ENCODE results near the gene CACNA1A.
"Not testable (repeated sequence)": the region's sequence is repeated elsewhere in the genome, so short reads cannot be mapped to it uniquely, and the experiment has no call there.

Gene CACNA1A

GRCh38 chr19:13267131-13267530, 239.1 kb downstream of the CACNA1A start:
- no peaks in the 10 kb centered on the region for H3K27me3 Mint-ChIP-seq
- no peaks in the 10 kb centered on the region for H3K36me3 Mint-ChIP-seq
- H3K9me3 Mint-ChIP-seq: no peaks in the 10 kb centered on the region
- peaks cover 5% of the 10 kb centered on the region for H3K4me1 Mint-ChIP-seq
- no peak overlapping the region for H3K4me3 Mint-ChIP-seq
- no peak overlapping the region for H3K27ac Mint-ChIP-seq
- DNase-seq (ENCODE audit: low spot score in 2 of 2) (no peak), ATAC-seq (ENCODE audit: low read depth) (no peak)

GRCh38 chr19:13262450-13262849, 243.8 kb downstream of the CACNA1A start:
- Mint-ChIP-seq H3K4me1 (peaks cover 13% of the 10 kb centered on the region), H3K4me3 (no peak overlapping the region), H3K27me3 (peaks cover under 1% of the 10 kb centered on the region), H3K27ac (no peak overlapping the region), H3K36me3 (peaks cover under 1% of the 10 kb centered on the region), H3K9me3 (no peaks in the 10 kb centered on the region)
- DNase-seq (ENCODE audit: low spot score in 2 of 2): peak in 1 of 2 donors; percentile 46
- peak; percentile 62 for ATAC-seq (ENCODE audit: low read depth)

- peak overlapping the region; percentile 72 for H3K4me3 Mint-ChIP-seq
- DNase-seq (ENCODE audit: low spot score in 2 of 2): no peak
- peaks cover 4% of the 10 kb centered on the region for H3K36me3 Mint-ChIP-seq
- ATAC-seq (ENCODE audit: low read depth): peak; percentile 80
- peaks cover 13% of the 10 kb centered on the region for H3K4me1 Mint-ChIP-seq
- peak overlapping the region; percentile 94 for H3K27ac Mint-ChIP-seq
- H3K9me3 Mint-ChIP-seq: no peaks in the 10 kb centered on the region
- peaks cover 3% of the 10 kb centered on the region for H3K27me3 Mint-ChIP-seq
Observed at GRCh38 chr19:13260883-13261653, 245.2 kb downstream of the CACNA1A start.

DNA sequence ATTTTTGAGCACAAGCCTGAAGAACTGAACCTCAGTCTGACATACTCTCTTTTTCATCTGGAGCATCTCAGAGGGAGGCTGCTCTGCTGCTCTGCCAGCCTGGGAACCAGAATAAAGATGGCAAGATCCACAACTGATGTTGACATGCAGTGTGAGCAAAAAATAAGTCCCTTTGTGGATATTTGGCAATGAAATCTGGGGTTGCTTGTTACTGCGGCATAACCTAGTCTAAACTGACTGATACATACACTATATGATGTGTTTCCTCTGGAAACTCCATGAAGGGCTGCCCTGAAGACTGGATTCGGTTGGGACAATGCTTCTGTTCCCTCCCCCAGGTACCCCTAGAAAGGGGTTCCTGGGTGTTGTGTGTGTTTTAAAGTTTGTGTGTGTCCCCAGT, 249.4 kb downstream of the CACNA1A start:
- H3K4me3 Mint-ChIP-seq: no peak overlapping the region
- peaks cover 4% of the 10 kb centered on the region for H3K36me3 Mint-ChIP-seq
- DNase-seq (ENCODE audit: low spot score in 2 of 2) (no peak), ATAC-seq (ENCODE audit: low read depth) (no peak)
- H3K27me3 Mint-ChIP-seq: peaks cover 9% of the 10 kb centered on the region
- H3K27ac Mint-ChIP-seq: no peak overlapping the region
- peaks cover 11% of the 10 kb centered on the region for H3K4me1 Mint-ChIP-seq
- no peaks in the 10 kb centered on the region for H3K9me3 Mint-ChIP-seq

- not testable (repeated sequence) for H3K27ac Mint-ChIP-seq, H3K27me3 Mint-ChIP-seq
Observed at GRCh38 chr19:13256398-13256797, 249.9 kb downstream of the CACNA1A start.

DNA sequence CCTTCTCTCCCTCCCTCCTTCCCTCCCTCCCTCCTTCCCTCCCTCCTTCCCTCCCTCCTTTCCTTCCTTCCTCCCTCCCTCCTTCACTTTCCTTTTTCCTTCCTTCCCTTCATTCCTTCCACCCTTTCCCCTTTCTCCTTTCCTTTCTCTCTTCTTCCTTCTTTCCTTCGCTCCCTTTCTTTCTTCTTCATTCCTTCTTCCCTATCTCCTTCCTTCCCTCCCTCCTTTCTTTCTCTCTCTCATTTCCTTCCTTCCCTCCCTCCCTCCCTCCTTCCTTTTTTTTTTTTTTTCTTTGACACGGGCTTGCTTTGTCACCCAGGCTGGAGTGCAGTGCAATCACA, 250.6 kb downstream of the CACNA1A start:
- Mint-ChIP-seq H3K4me1 (peaks cover 5% of the 10 kb centered on the region), H3K36me3 (peaks cover 4% of the 10 kb centered on the region), H3K27me3 (peaks cover 9% of the 10 kb centered on the region), H3K9me3 (no peaks in the 10 kb centered on the region), H3K4me3 (no peak overlapping the region), H3K27ac (no peak overlapping the region)
- no peak for DNase-seq (ENCODE audit: low spot score in 2 of 2)
- no peak for ATAC-seq (ENCODE audit: low read depth)

More at GRCh38 chr19:13256398-13256797, 249.9 kb downstream of the CACNA1A start:
- H3K4me1 Mint-ChIP-seq; DNase-seq (ENCODE audit: low spot score in 2 of 2); ATAC-seq (ENCODE audit: low read depth); H3K9me3 Mint-ChIP-seq; H3K36me3 Mint-ChIP-seq; H3K4me3 Mint-ChIP-seq: not testable (repeated sequence)

GRCh38 chr19:13255041-13255718, 251.1 kb downstream of the CACNA1A start:
- peaks cover 9% of the 10 kb centered on the region for H3K27me3 Mint-ChIP-seq
- H3K27ac Mint-ChIP-seq: no peak overlapping the region
- DNase-seq (ENCODE audit: low spot score in 2 of 2): no peak
- H3K4me3 Mint-ChIP-seq: no peak overlapping the region
- H3K9me3 Mint-ChIP-seq: no peaks in the 10 kb centered on the region
- H3K4me1 Mint-ChIP-seq: peaks cover 3% of the 10 kb centered on the region
- H3K36me3 Mint-ChIP-seq: peaks cover 4% of the 10 kb centered on the region
- no peak for ATAC-seq (ENCODE audit: low read depth)

DNA sequence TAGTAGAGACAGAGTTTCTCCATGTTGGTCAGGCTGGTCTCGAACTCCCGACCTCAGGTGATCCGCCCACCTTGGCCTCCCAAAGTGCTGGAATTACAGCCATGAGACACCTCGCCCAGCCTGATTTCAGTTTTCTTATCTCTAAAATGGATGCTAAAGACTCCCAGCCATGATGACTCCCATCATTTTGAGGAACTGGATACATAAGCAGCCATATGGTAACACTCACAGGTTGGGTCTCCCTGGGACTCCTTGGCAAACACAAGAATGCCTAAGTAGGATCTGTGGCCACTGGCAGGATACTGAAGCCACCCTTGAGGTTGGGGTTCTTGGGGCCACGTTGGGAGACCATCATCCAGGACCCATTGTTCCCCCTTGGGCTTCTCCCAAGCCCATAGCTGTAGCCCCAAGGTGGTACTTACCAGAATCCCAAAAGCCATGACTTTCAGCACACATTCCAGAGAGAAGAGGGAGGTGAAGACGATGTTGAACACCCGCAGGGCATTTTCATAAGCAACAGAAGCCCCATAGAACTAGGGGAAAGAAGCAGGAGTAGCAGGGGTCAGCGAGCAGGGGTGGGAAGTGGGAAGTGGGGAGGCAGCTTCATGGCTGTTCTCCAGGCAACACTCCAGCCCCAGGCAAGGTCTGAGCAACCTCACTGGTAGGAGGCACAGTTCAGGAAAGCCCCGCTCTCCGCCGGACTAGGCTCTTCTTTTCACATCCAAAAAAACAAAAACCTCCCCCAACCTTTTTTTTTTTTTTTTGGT, 253.5 kb downstream of the CACNA1A start:
- ATAC-seq (ENCODE audit: low read depth): no peak
- Mint-ChIP-seq H3K4me1 (peaks cover 6% of the 10 kb centered on the region), H3K27ac (no peak overlapping the region), H3K36me3 (peaks cover 4% of the 10 kb centered on the region), H3K4me3 (no peak overlapping the region), H3K27me3 (peaks cover 9% of the 10 kb centered on the region), H3K9me3 (no peaks in the 10 kb centered on the region)
- no peak for DNase-seq (ENCODE audit: low spot score in 2 of 2)

DNA sequence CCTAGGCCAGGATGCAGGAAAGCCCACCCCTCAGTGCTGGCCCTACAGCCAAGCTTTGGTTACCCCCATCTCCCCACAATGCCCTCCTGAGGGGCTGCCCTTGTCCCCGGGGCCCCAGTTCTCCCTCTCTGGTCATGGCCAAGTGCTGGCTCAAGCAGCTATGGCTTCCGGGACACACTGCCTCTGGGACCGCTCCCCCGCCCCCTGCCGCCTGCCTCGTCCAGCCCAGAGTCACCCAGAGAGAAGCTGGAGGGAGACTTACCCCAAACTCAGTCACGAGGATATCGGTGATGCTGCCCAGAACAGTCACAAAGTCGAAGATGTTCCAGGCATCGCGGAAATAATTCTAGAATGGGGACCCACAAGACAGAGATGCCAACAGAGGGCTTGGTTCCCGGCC, 261.4 kb downstream of the CACNA1A start:
- Mint-ChIP-seq H3K4me1 (peaks cover 21% of the 10 kb centered on the region), H3K27ac (no peak overlapping the region), H3K27me3 (no peaks in the 10 kb centered on the region), H3K9me3 (no peaks in the 10 kb centered on the region), H3K4me3 (no peak overlapping the region), H3K36me3 (no peaks in the 10 kb centered on the region)
- DNase-seq (ENCODE audit: low spot score in 2 of 2) (no peak), ATAC-seq (ENCODE audit: low read depth) (no peak)

GRCh38 chr19:13241231-13242104, 264.8 kb downstream of the CACNA1A start:
- H3K27me3 Mint-ChIP-seq: peaks cover 1% of the 10 kb centered on the region
- H3K36me3 Mint-ChIP-seq: no peaks in the 10 kb centered on the region
- peaks cover 23% of the 10 kb centered on the region for H3K4me1 Mint-ChIP-seq
- H3K4me3 Mint-ChIP-seq: peak overlapping the region; percentile 28
- ATAC-seq (ENCODE audit: low read depth) (peak; percentile 59), DNase-seq (ENCODE audit: low spot score in 2 of 2) (no peak)
- no peak overlapping the region for H3K27ac Mint-ChIP-seq
- H3K9me3 Mint-ChIP-seq: no peaks in the 10 kb centered on the region

GRCh38 chr19:13240312-13241022, 265.8 kb downstream of the CACNA1A start:
- H3K27me3 Mint-ChIP-seq: peaks cover 1% of the 10 kb centered on the region
- peaks cover 5% of the 10 kb centered on the region for H3K36me3 Mint-ChIP-seq
- no peak overlapping the region for H3K27ac Mint-ChIP-seq
- H3K9me3 Mint-ChIP-seq: peaks cover 5% of the 10 kb centered on the region
- DNase-seq (ENCODE audit: low spot score in 2 of 2) (no peak), ATAC-seq (ENCODE audit: low read depth) (no peak)
- peak overlapping the region; percentile 28 for H3K4me3 Mint-ChIP-seq
- peaks cover 23% of the 10 kb centered on the region for H3K4me1 Mint-ChIP-seq

- peaks cover 7% of the 10 kb centered on the region for H3K36me3 Mint-ChIP-seq
- peaks cover 7% of the 10 kb centered on the region for H3K9me3 Mint-ChIP-seq
- no peak overlapping the region for H3K4me3 Mint-ChIP-seq
- peaks cover 32% of the 10 kb centered on the region for H3K4me1 Mint-ChIP-seq
- H3K27ac Mint-ChIP-seq: no peak overlapping the region
- peaks cover 1% of the 10 kb centered on the region for H3K27me3 Mint-ChIP-seq
- DNase-seq (ENCODE audit: low spot score in 2 of 2) (no peak), ATAC-seq (ENCODE audit: low read depth) (no peak)
Observed at GRCh38 chr19:13238891-13239534, 267.3 kb downstream of the CACNA1A start.

DNA sequence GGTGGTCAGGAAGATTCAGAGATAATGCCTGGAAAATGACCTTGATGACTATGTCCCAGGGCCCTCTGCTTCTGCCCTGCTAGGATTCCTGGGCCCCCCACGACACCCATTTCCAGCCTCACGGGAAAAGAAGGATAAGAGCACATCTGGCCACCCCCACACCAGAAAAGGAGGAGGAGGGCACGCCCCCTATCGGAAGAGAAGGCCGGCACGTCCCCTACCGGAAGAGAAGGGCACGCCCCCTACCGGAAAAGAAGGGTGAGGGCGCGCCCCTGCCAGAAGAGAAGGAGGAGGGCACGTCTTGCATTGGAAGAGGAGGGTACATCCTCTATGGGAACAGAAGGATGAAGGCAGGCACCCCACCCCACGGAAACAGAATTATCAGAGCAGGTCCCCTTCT, 271.8 kb downstream of the CACNA1A start:
- Mint-ChIP-seq H3K27ac (no peak overlapping the region), H3K4me3 (peak overlapping the region; percentile 43), H3K27me3 (peaks cover 7% of the 10 kb centered on the region), H3K4me1 (peaks cover 15% of the 10 kb centered on the region), H3K36me3 (peaks cover 8% of the 10 kb centered on the region), H3K9me3 (peaks cover 7% of the 10 kb centered on the region)
- DNase-seq (ENCODE audit: low spot score in 2 of 2) (peak; percentile 32 to 57), ATAC-seq (ENCODE audit: low read depth) (peak; percentile 65)

Measured in memory B cell (primary cell).